WTC11 (cell line): ENCODE measurements around the gene RPS6KL1. TPM values are rescaled to one million over a fixed set of nuclear protein-coding genes. Genes with fewer than 3 reads are reported as not detected.

Experiments used
- ATAC-seq: fragments of 200-7000 bp; cut with Tn5 transposase; 2 replicates; pipeline ENCODE4 v1.10.0; 2021; ENCODE audit warnings: mild to moderate bottlenecking, moderate library complexity
- CTCF ChIA-PET: fragments of 300-600 bp; sonication (Branson Sonifier 250); formaldehyde crosslinking; loops from one replicate; lab custom pipeline; 2021; ENCODE audit warnings: antibody characterized with exemption; lab: Charles Lee
- POLR2A ChIA-PET: fragments of 350-600 bp; sonication (Branson Sonifier 250); formaldehyde crosslinking; loops from one replicate; lab custom pipeline; 2021; ENCODE audit warnings: antibody characterized with exemption; lab: Charles Lee
- DNase-seq: peaks from one replicate; pipeline ENCODE4 v3.0.0; 2021; ENCODE audit warnings: low spot score
- H3K27ac Mint-ChIP-seq: 2 replicates; pipeline ENCODE4 v1.8.0; 2021; ENCODE audit warnings: mixed read lengths
- H3K27me3 Mint-ChIP-seq: 2 replicates; pipeline ENCODE4 v1.8.0; 2021; ENCODE audit warnings: low read depth, mild to moderate bottlenecking, moderate library complexity, mixed read lengths
- H3K36me3 Mint-ChIP-seq: 2 replicates; pipeline ENCODE4 v1.8.0; 2021; ENCODE audit warnings: mixed read lengths
- H3K4me1 Mint-ChIP-seq: 2 replicates; pipeline ENCODE4 v1.8.0; 2022; ENCODE audit warnings: mixed read lengths
- H3K4me3 Mint-ChIP-seq: 2 replicates; pipeline ENCODE4 v1.8.0; 2021; ENCODE audit warnings: mild to moderate bottlenecking, moderate library complexity, mixed read lengths
- H3K9me3 Mint-ChIP-seq: 2 replicates; pipeline ENCODE4 v1.8.0; 2021; ENCODE audit warnings: mixed read lengths
- CBFB ChIP-seq: sonication (generic); formaldehyde crosslinking; IDR thresholded peaks from 2 replicates; pipeline ENCODE4 v1.8.1; 2022; ENCODE audit warnings: mild to moderate bottlenecking, low read depth, missing genetic modification reagents
- ETV6 ChIP-seq: sonication (generic); formaldehyde crosslinking; IDR thresholded peaks from 2 replicates; pipeline ENCODE4 v1.8.1; 2022; ENCODE audit warnings: mild to moderate bottlenecking, missing genetic modification reagents
- FOXP1 ChIP-seq: sonication (generic); formaldehyde crosslinking; IDR thresholded peaks from 2 replicates; pipeline ENCODE4 v1.8.0; 2022; ENCODE audit warnings: missing genetic modification reagents, mild to moderate bottlenecking, moderate library complexity, borderline replicate concordance
- GRHL2 ChIP-seq: fragments of 250-450 bp; sonication (Bioruptor Pico); IDR thresholded peaks from 2 replicates; pipeline ENCODE4 v1.8.0; 2022; ENCODE audit warnings: mild to moderate bottlenecking, moderate library complexity; ENCODE audit not compliant: insufficient replicate concordance, severe bottlenecking
- GTF2I ChIP-seq: fragments of 250-450 bp; sonication (Bioruptor Pico); conservative IDR thresholded peaks from 2 replicates; pipeline ENCODE4 v1.4.0; 2021; ENCODE audit warnings: mild to moderate bottlenecking
- HMGA2 ChIP-seq: fragments of 250-450 bp; sonication (Bioruptor Pico); IDR thresholded peaks from 2 replicates; pipeline ENCODE4 v1.4.0; 2021; ENCODE audit warnings: mild to moderate bottlenecking, moderate library complexity
- NR1H2 ChIP-seq: sonication (generic); formaldehyde crosslinking; IDR thresholded peaks from 2 replicates; pipeline ENCODE4 v1.9.0; 2021; ENCODE audit warnings: mild to moderate bottlenecking, moderate library complexity, missing genetic modification reagents
- PREB ChIP-seq: sonication (generic); formaldehyde crosslinking; IDR thresholded peaks from 2 replicates; pipeline ENCODE4 v1.8.1; 2022; ENCODE audit warnings: mild to moderate bottlenecking, missing genetic modification reagents, moderate library complexity, borderline replicate concordance
- RORB ChIP-seq: fragments of 250-450 bp; sonication (Bioruptor Pico); IDR thresholded peaks from 2 replicates; pipeline ENCODE4 v1.9.0; 2021; ENCODE audit warnings: mild to moderate bottlenecking
- TCF7 ChIP-seq: sonication (generic); formaldehyde crosslinking; IDR thresholded peaks from 2 replicates; pipeline ENCODE4 v1.8.0; 2022; ENCODE audit warnings: mild to moderate bottlenecking, low read depth, missing genetic modification reagents, moderate library complexity
- TEAD1 ChIP-seq: sonication (generic); formaldehyde crosslinking; IDR thresholded peaks from 2 replicates; pipeline ENCODE4 v1.8.0; 2022; ENCODE audit warnings: mild to moderate bottlenecking, missing genetic modification reagents
- USF1 ChIP-seq: sonication (generic); formaldehyde crosslinking; IDR thresholded peaks from 2 replicates; pipeline ENCODE4 v1.8.0; 2022; ENCODE audit warnings: mild to moderate bottlenecking, missing genetic modification reagents
- ZBTB21 ChIP-seq: sonication (generic); formaldehyde crosslinking; IDR thresholded peaks from 2 replicates; pipeline ENCODE4 v1.8.1; 2023; ENCODE audit warnings: mild to moderate bottlenecking, missing genetic modification reagents, borderline replicate concordance
- total RNA-seq: library from RNA; stranded (reverse); gene quantifications from 3 replicates; pipeline ENCODE4 v1.2.3, GENCODE V29; 2021
- TF ChIP-seq, protein P1 (sequence below): fragments of 250-450 bp; sonication (Bioruptor Pico); conservative IDR thresholded peaks from 2 replicates; pipeline ENCODE4 v1.9.0; 2021; ENCODE audit warnings: mild to moderate bottlenecking
- TF ChIP-seq, protein P2 (sequence below): fragments of 200-600 bp; IDR thresholded peaks from 2 replicates; pipeline ENCODE4 v1.8.0; 2022; ENCODE audit warnings: antibody characterized with exemption
- TF ChIP-seq, protein P3 (sequence below): fragments of 250-450 bp; sonication (Bioruptor Pico); IDR thresholded peaks from 2 replicates; pipeline ENCODE4 v1.9.0; 2021; ENCODE audit warnings: mild to moderate bottlenecking
- TF ChIP-seq, protein P4 (sequence below): fragments of 250-450 bp; sonication (Bioruptor Pico); IDR thresholded peaks from 2 replicates; pipeline ENCODE4 v1.9.0; 2021; ENCODE audit warnings: mild to moderate bottlenecking, borderline replicate concordance

RPS6KL1 gene
- total RNA-seq, 1 experiment from 2014 or later, result 10.6 TPM

GRCh38 chr14:74868739-74869138, 54.3 kb downstream of the RPS6KL1 start:
- Mint-ChIP-seq H3K4me1 (no peaks in the 10 kb centered on the region), H3K9me3 (peaks cover 3% of the 10 kb centered on the region; the same call in 1 of the 2 replicates)

DNA sequence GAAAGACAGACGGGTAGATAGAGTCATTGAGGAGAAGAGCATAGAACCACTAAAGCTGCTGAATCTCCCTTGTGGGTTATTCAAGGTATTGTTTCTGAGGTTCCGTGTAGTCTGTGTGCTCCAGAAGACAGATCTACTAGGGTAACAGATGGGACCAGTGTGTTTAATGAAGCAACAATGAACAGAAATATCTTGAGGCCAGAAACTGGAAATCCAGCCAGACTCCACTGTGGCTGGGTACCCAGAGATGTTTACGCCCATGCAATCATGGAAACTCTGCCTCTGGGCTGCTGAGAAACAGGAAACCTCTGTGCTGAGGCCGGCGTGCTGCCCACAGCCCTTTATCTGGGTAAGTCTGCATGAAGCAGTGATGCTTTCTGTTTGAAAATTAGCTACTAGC, 55.4 kb downstream of the RPS6KL1 start:
- H3K27ac Mint-ChIP-seq, result no peak overlapping the region
- H3K36me3 Mint-ChIP-seq, result no peaks in the 10 kb centered on the region
- no peaks in the 10 kb centered on the region; the same call in none of the 2 replicates for H3K27me3 Mint-ChIP-seq
- TF ChIP-seq, protein P1, sequence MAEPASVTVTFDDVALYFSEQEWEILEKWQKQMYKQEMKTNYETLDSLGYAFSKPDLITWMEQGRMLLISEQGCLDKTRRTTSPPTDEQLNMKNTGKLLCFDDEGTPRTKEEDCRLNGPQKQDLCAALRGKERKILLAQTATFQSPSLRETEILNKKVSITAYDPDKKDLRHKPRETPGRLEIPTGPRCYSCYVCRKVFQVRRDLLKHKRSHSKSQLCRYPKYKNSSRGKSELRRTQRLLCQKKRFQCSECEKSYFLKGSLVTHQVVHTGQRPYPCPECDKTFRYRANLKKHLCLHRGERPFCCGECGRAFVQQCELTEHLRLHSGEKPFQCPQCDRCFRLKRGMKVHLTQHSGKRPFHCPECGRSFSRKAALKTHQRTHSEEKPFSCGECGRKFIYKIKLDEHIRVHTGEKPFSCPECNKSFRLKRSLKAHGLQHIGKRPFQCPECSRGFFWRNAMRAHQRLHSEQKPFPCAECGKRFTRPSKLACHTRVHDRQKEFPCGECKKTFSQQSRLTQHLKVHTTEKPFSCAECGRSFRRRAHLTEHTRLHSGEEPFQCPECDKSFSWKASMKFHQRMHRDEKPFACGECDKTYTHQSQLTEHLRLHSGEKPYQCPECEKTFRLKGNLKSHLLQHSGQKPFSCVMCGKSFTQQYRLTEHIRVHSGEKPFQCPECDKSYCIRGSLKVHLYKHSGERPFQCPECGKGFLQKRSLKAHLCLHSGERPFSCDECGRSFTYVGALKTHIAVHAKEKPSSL (CRISPR knock-in tag), result no peak
- TF ChIP-seq, protein P2, sequence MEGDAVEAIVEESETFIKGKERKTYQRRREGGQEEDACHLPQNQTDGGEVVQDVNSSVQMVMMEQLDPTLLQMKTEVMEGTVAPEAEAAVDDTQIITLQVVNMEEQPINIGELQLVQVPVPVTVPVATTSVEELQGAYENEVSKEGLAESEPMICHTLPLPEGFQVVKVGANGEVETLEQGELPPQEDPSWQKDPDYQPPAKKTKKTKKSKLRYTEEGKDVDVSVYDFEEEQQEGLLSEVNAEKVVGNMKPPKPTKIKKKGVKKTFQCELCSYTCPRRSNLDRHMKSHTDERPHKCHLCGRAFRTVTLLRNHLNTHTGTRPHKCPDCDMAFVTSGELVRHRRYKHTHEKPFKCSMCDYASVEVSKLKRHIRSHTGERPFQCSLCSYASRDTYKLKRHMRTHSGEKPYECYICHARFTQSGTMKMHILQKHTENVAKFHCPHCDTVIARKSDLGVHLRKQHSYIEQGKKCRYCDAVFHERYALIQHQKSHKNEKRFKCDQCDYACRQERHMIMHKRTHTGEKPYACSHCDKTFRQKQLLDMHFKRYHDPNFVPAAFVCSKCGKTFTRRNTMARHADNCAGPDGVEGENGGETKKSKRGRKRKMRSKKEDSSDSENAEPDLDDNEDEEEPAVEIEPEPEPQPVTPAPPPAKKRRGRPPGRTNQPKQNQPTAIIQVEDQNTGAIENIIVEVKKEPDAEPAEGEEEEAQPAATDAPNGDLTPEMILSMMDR, result no peak
- TF ChIP-seq ETV6 (CRISPR knock-in tag) (no peak), GTF2I (CRISPR knock-in tag) (no peak), GRHL2 (no peak), NR1H2 (CRISPR knock-in tag) (no peak), CBFB (CRISPR knock-in tag) (no peak), PREB (CRISPR knock-in tag) (no peak), FOXP1 (CRISPR knock-in tag) (no peak), ZBTB21 (CRISPR knock-in tag) (no peak)
- TF ChIP-seq, protein P3, sequence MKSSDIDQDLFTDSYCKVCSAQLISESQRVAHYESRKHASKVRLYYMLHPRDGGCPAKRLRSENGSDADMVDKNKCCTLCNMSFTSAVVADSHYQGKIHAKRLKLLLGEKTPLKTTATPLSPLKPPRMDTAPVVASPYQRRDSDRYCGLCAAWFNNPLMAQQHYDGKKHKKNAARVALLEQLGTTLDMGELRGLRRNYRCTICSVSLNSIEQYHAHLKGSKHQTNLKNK (CRISPR knock-in tag), result no peak
- TF ChIP-seq, protein P4, sequence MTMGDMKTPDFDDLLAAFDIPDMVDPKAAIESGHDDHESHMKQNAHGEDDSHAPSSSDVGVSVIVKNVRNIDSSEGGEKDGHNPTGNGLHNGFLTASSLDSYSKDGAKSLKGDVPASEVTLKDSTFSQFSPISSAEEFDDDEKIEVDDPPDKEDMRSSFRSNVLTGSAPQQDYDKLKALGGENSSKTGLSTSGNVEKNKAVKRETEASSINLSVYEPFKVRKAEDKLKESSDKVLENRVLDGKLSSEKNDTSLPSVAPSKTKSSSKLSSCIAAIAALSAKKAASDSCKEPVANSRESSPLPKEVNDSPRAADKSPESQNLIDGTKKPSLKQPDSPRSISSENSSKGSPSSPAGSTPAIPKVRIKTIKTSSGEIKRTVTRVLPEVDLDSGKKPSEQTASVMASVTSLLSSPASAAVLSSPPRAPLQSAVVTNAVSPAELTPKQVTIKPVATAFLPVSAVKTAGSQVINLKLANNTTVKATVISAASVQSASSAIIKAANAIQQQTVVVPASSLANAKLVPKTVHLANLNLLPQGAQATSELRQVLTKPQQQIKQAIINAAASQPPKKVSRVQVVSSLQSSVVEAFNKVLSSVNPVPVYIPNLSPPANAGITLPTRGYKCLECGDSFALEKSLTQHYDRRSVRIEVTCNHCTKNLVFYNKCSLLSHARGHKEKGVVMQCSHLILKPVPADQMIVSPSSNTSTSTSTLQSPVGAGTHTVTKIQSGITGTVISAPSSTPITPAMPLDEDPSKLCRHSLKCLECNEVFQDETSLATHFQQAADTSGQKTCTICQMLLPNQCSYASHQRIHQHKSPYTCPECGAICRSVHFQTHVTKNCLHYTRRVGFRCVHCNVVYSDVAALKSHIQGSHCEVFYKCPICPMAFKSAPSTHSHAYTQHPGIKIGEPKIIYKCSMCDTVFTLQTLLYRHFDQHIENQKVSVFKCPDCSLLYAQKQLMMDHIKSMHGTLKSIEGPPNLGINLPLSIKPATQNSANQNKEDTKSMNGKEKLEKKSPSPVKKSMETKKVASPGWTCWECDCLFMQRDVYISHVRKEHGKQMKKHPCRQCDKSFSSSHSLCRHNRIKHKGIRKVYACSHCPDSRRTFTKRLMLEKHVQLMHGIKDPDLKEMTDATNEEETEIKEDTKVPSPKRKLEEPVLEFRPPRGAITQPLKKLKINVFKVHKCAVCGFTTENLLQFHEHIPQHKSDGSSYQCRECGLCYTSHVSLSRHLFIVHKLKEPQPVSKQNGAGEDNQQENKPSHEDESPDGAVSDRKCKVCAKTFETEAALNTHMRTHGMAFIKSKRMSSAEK (CRISPR knock-in tag), result no peak
- H3K9me3 Mint-ChIP-seq, result peaks cover 3% of the 10 kb centered on the region; the same call in 1 of the 2 replicates
- CTCF ChIA-PET, result interaction anchor here (0.6 to 1.6 kb wide), 5 partner anchors 11 to 359 kb away, joined by 3 to 6 read pairs (median 4); no protein-coding TSS in a partner anchor
- H3K4me3 Mint-ChIP-seq, result no peak overlapping the region
- POLR2A ChIA-PET, result no interaction called here
- no peaks in the 10 kb centered on the region for H3K4me1 Mint-ChIP-seq
- DNase-seq, result no peak
- ATAC-seq, result no peak

More at GRCh38 chr14:74868739-74869138, 54.3 kb downstream of the RPS6KL1 start:
- ChIA-PET POLR2A (no interaction called here), CTCF (interaction anchor here (0.9 to 1.6 kb wide), 4 partner anchors 9 to 220 kb away, joined by 3 to 6 read pairs (median 4); no protein-coding TSS in a partner anchor)
- Mint-ChIP-seq H3K4me3 (no peak overlapping the region), H3K27ac (no peak overlapping the region), H3K36me3 (no peaks in the 10 kb centered on the region)
- no peak for ATAC-seq
- no peak for TF ChIP-seq USF1 (CRISPR knock-in tag)
- TF ChIP-seq TCF7, result no peak
- TF ChIP-seq HMGA2, result no peak
- no peak for TF ChIP-seq TEAD1
- no peak for TF ChIP-seq RORB (CRISPR knock-in tag)
- TF ChIP-seq, all 79 proteins: peak for 0
- no peaks in the 10 kb centered on the region; the same call in none of the 2 replicates for H3K27me3 Mint-ChIP-seq
- DNase-seq, result no peak
